HepG2 (cell line): ENCODE results near the gene GYG1. TPM values are rescaled to one million over a fixed set of nuclear protein-coding genes. Genes with fewer than 3 reads are reported as not detected.

Experiments
- ATAC-seq: fragments of 200-7000 bp; cut with Tn5 transposase; 3 replicates; pipeline ENCODE4 v1.9.1; 2020; ENCODE audit warnings: mild to moderate bottlenecking, moderate library complexity
- BruUV-seq: library from RNA; stranded (reverse); fragments of 400-500 nt; replicated peaks from 2 replicates; lab custom pipeline; 2021; lab: Mats Ljungman, UMichigan
- CTCF ChIA-PET: fragments of 300-600 bp; formaldehyde crosslinking; extraction: SDS; loops from one replicate; lab custom pipeline; 2021; ENCODE audit warnings: low total read pairs, inconsistent platforms, low intra/inter-chr PET ratio; lab: Yijun Ruan, JAX
- POLR2A ChIA-PET: fragments of 350-600 bp; sonication (Branson Sonifier 250); formaldehyde crosslinking; loops from one replicate; lab custom pipeline; 2020; ENCODE audit warnings: antibody characterized with exemption, inconsistent platforms; lab: Yijun Ruan, JAX
- DNase-seq: peaks from one replicate; pipeline ENCODE4 v3.0.0-alpha.2; 2015; ENCODE audit warnings: low spot score
- FAIRE-seq: peaks from 3 replicates; lab custom pipeline; 2011; peaks lifted over from hg19 to GRCh38; lab: Jason Lieb, UNC
- H2AFZ ChIP-seq: one replicate; pipeline ENCODE4 v1.6.1; 2011; ENCODE audit warnings: low read length, inconsistent platforms
- H3K27ac ChIP-seq: fragments of 300-600 bp; 3 replicates; pipeline ENCODE4 v1.8.0; 2011; ENCODE audit warnings: mixed run types, mild to moderate bottlenecking, mixed read lengths, low read length, inconsistent platforms; ENCODE audit not compliant: insufficient read depth; ENCODE audit errors: extremely low read length
- H3K27me3 ChIP-seq, 2 experiments: fragments of 200-600 bp in 1 of 2; 2 replicates in 1 of 2; 3 replicates in 1 of 2; pipeline versions ENCODE4 v1.6.0 to v1.8.0; 2011; ENCODE audit warnings: low read length in 2 of 2, mild to moderate bottlenecking in 2 of 2, moderate library complexity in 2 of 2, inconsistent platforms in 1 of 2; ENCODE audit not compliant: insufficient read depth in 2 of 2, control insufficient read depth in 1 of 2
- H3K36me3 ChIP-seq, 2 experiments: fragments of 200-600 bp in 1 of 2; replicated peaks in 1 of 2; 2 replicates in 1 of 2; 3 replicates in 1 of 2; pipeline versions ENCODE4 v1.5.1 to v1.8.0; 2011; ENCODE audit warnings: low read length in 2 of 2, inconsistent platforms in 1 of 2; ENCODE audit not compliant: insufficient read depth in 2 of 2, control insufficient read depth in 1 of 2
- H3K4me1 ChIP-seq: 2 replicates; pipeline ENCODE4 v1.5.1; 2012; ENCODE audit warnings: low read length, inconsistent platforms; ENCODE audit not compliant: insufficient read depth
- H3K4me2 ChIP-seq: 2 replicates; pipeline ENCODE4 v1.6.0; 2011; ENCODE audit warnings: low read depth, low read length, inconsistent platforms
- H3K4me3 ChIP-seq, 3 experiments: fragments of 200-600 bp in 1 of 3; sonication (generic), shearing (Covaris generic) in 1 of 3; replicated peaks in 1 of 3; 2 replicates each; pipeline ENCODE4 v1.5.1; 2011 to 2016; ENCODE audit warnings: low read length in 3 of 3, inconsistent platforms in 2 of 3, low read depth in 2 of 3, mild to moderate bottlenecking in 2 of 3, control low read depth in 1 of 3, mixed read lengths in 1 of 3; ENCODE audit not compliant: insufficient read depth in 1 of 3
- H3K79me2 ChIP-seq: one replicate; pipeline ENCODE4 v1.6.1; 2011; ENCODE audit warnings: low read length, inconsistent platforms; ENCODE audit not compliant: insufficient read depth
- H3K9ac ChIP-seq: 2 replicates; pipeline ENCODE4 v1.6.0; 2011; ENCODE audit warnings: mild to moderate bottlenecking, low read depth, low read length, inconsistent platforms; ENCODE audit not compliant: insufficient read depth
- H3K9me3 ChIP-seq: 2 replicates; pipeline ENCODE4 v1.5.1; 2012; ENCODE audit warnings: mild to moderate bottlenecking, low read length
- H4K20me1 ChIP-seq: 2 replicates; pipeline ENCODE4 v1.6.0; 2011; ENCODE audit warnings: inconsistent platforms, mild to moderate bottlenecking, low read length, moderate library complexity; ENCODE audit not compliant: insufficient read depth
- BORCS8-MEF2B ChIP-seq: sonication (generic); formaldehyde crosslinking; IDR thresholded peaks from 2 replicates; pipeline ENCODE4 v1.8.0; 2022; ENCODE audit warnings: mild to moderate bottlenecking, missing genetic modification reagents
- BRCA1 ChIP-seq: sonication (generic); formaldehyde crosslinking; IDR thresholded peaks from 2 replicates; pipeline ENCODE4 v1.4.0; 2020; ENCODE audit warnings: missing genetic modification reagents
- ETV6 ChIP-seq: sonication (generic); formaldehyde crosslinking; conservative IDR thresholded peaks from 2 replicates; pipeline ENCODE4 v1.4.0; 2020; ENCODE audit warnings: missing genetic modification reagents
- KLF12 ChIP-seq: sonication (generic); formaldehyde crosslinking; IDR thresholded peaks from 2 replicates; pipeline ENCODE4 v1.4.0; 2020; ENCODE audit warnings: missing genetic modification reagents, borderline replicate concordance
- KLF16 ChIP-seq, 2 experiments: sonication (generic) in 1 of 2; formaldehyde crosslinking in 1 of 2; IDR thresholded peaks; 2 replicates each; pipeline versions ENCODE4 v1.6.1 to v1.8.0; 2016 to 2023; ENCODE audit warnings: missing genetic modification reagents in 2 of 2, missing compliant biosample characterization in 1 of 2
- POLR2AphosphoS5 ChIP-seq: IDR thresholded peaks from 2 replicates; pipeline ENCODE4 v1.6.1; 2012; ENCODE audit warnings: low read depth, low read length
- RBM39 ChIP-seq: fragments of 200-400 bp; formaldehyde crosslinking; IDR thresholded peaks from one replicate; pipeline ENCODE4 v1.6.1; 2018; ENCODE audit warnings: antibody characterized with exemption, mild to moderate bottlenecking, low read depth, low read length; ENCODE audit not compliant: poor library complexity, severe bottlenecking
- TBX3 ChIP-seq: fragments of 450-650 bp; IDR thresholded peaks from 2 replicates; pipeline ENCODE4 v1.6.1; 2017; ENCODE audit warnings: antibody characterized with exemption, mild to moderate bottlenecking, inconsistent platforms, borderline replicate concordance
- ZNF20 ChIP-seq: sonication (generic); formaldehyde crosslinking; IDR thresholded peaks from 2 replicates; pipeline ENCODE4 v1.4.0; 2020; ENCODE audit warnings: mild to moderate bottlenecking, moderate library complexity, missing genetic modification reagents
- WGBS: methylation state at CpG from one replicate; pipeline ENCODE4 v1.1.6; 2017; ENCODE audit warnings: low lambda C conversion rate; 5-methylcytosine and 5-hydroxymethylcytosine counted together
- in situ Hi-C: cut with HindIII; loops from 2 replicates; pipeline ENCODE4 v1.10.0; 2017; ENCODE audit warnings: low pct_unique_long_range_greater_than_20kb; ENCODE audit not compliant: extremely low pct_ligation_motif_present
- intact Hi-C: fragments of 100-400 bp; cut with micrococcal nuclease; formaldehyde crosslinking; loops from one replicate; pipeline ENCODE4 v1.10.0; 2022; ENCODE audit not compliant: unreplicated experiment
- polyA plus RNA-seq, 8 experiments: library from polyadenylated mRNA; depleted of rRNA in 3 of 8; stranded (reverse) in 7 of 8; unstranded in 1 of 8; fragments of >200 nt; fragmentation: Illumina TruSeq in 4 of 8; extraction: Trizol in 4 of 8; gene quantifications; 2 replicates each; pipeline versions ENCODE4 v1.2.1 to v1.2.3, GENCODE V29; 2011 to 2016; ENCODE audit warnings: low read depth in 4 of 8, missing spikeins in 1 of 8, mixed read lengths in 1 of 8; ENCODE audit not compliant: insufficient read depth in 1 of 8
- total RNA-seq, 5 experiments: library from RNA; depleted of rRNA; stranded (reverse); fragments of >200 nt; fragmentation: Illumina TruSeq; extraction: Trizol; gene quantifications; 2 replicates each; pipeline ENCODE4 v1.2.3, GENCODE V29; 2016; ENCODE audit warnings: low read depth in 1 of 5
- TF ChIP-seq, protein P1 (sequence below): sonication (generic); formaldehyde crosslinking; IDR thresholded peaks from 2 replicates; pipeline ENCODE4 v1.8.1; 2023; ENCODE audit warnings: mild to moderate bottlenecking, moderate library complexity, missing genetic modification reagents
- TF ChIP-seq, protein P2 (sequence below), 2 experiments: fragments of 450-650 bp in 1 of 2; sonication (generic) in 1 of 2; formaldehyde crosslinking; IDR thresholded peaks; 2 replicates each; pipeline versions ENCODE4 v1.5.0 to v1.8.0; 2020 to 2022; ENCODE audit warnings: mild to moderate bottlenecking in 1 of 2, missing genetic modification reagents in 1 of 2
- TF ChIP-seq, protein P3 (sequence below): sonication (generic); formaldehyde crosslinking; IDR thresholded peaks from 2 replicates; pipeline ENCODE4 v1.4.0; 2020; ENCODE audit warnings: missing genetic modification reagents

The GYG1 gene
- total and polyA plus RNA-seq, 2 of the 13 experiments (the other 11 are each of a cell fraction or from before 2014, with no cell fraction given), result 15.7 to 28.1 TPM

DNA sequence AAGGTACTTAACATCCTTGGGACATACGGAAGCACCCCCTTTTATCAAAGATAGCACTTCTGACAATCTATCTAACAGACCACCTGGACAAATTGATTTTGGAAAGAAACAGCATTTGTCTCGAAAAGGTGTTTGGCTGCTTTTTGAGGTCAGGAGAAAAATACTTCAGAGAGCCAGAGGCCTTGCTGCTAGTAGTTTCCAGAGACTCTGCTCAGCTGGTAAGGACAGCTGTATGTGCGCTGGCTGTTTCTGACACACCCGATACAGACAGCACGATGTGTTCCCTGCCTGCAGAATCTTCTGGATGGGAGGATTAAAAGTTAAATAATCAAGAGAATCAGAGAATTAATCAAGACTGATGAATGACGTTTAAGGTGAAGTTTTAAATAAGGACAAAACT lies 15.6 kb upstream of the GYG1 start:
- Histone ChIP-seq H3K27me3 (no peaks in the 10 kb centered on the region), H3K4me3 (peak overlapping the region in 1 of 3 experiments; percentile 23; a peak in 1 of 6 replicates), H3K4me2 (peak overlapping the region; percentile 57), H3K9me3 (no peaks in the 10 kb centered on the region), H3K4me1 (peaks cover 10% of the 10 kb centered on the region; the same call in 1 of the 2 replicates), H3K9ac (no peak overlapping the region), H3K36me3 (no peaks in the 10 kb centered on the region), H2AFZ (no peak overlapping the region), H3K27ac (no peak overlapping the region), H4K20me1 (no peaks in the 10 kb centered on the region), H3K79me2 (no peaks in the 10 kb centered on the region)
- DNase-seq, result no peak
- in situ Hi-C loops (no loop called here), intact Hi-C loops (no loop called here)
- CTCF ChIA-PET, result no interaction called here
- 30% methylated on average over 6 of the region's 6 CpGs for WGBS
- ATAC-seq, result peak; percentile 54
- POLR2A ChIA-PET, result no interaction called here
- no peak for FAIRE-seq
- BruUV-seq, result no TSS peak
- TF ChIP-seq BRCA1 (CRISPR knock-in tag) (no peak), BORCS8-MEF2B (CRISPR knock-in tag) (no peak), ZNF20 (no peak), KLF12 (CRISPR knock-in tag) (no peak), KLF16 (CRISPR knock-in tag; IDR thresholded peaks at IDR 0.05) (no peak), POLR2AphosphoS5 (no peak), ETV6 (CRISPR knock-in tag) (no peak), TBX3 (no peak), RBM39 (no peak)
- TF ChIP-seq, protein P1, sequence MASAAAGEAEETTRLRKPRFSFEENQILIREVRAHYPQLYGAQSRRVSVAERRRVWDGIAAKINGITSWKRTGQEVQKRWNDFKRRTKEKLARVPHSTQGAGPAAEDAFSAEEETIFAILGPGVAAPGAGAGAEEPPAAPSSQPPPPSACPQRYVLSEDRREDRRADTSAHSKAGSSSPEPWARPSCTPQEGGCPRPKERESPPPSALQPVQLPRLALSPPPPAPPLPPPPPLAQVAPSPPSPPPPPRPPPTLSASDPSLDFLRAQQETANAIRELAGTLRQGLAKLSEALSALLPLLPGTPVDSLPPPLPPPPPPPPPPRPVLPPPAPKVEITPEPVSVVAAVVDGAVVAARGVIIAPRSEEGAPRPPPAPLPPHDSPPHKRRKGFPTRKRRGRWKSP (CRISPR knock-in tag), result no peak
- TF ChIP-seq, protein P2, sequence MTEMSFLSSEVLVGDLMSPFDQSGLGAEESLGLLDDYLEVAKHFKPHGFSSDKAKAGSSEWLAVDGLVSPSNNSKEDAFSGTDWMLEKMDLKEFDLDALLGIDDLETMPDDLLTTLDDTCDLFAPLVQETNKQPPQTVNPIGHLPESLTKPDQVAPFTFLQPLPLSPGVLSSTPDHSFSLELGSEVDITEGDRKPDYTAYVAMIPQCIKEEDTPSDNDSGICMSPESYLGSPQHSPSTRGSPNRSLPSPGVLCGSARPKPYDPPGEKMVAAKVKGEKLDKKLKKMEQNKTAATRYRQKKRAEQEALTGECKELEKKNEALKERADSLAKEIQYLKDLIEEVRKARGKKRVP (CRISPR knock-in tag; IDR thresholded peaks at IDR 0.05), result no peak
- TF ChIP-seq, protein P3, sequence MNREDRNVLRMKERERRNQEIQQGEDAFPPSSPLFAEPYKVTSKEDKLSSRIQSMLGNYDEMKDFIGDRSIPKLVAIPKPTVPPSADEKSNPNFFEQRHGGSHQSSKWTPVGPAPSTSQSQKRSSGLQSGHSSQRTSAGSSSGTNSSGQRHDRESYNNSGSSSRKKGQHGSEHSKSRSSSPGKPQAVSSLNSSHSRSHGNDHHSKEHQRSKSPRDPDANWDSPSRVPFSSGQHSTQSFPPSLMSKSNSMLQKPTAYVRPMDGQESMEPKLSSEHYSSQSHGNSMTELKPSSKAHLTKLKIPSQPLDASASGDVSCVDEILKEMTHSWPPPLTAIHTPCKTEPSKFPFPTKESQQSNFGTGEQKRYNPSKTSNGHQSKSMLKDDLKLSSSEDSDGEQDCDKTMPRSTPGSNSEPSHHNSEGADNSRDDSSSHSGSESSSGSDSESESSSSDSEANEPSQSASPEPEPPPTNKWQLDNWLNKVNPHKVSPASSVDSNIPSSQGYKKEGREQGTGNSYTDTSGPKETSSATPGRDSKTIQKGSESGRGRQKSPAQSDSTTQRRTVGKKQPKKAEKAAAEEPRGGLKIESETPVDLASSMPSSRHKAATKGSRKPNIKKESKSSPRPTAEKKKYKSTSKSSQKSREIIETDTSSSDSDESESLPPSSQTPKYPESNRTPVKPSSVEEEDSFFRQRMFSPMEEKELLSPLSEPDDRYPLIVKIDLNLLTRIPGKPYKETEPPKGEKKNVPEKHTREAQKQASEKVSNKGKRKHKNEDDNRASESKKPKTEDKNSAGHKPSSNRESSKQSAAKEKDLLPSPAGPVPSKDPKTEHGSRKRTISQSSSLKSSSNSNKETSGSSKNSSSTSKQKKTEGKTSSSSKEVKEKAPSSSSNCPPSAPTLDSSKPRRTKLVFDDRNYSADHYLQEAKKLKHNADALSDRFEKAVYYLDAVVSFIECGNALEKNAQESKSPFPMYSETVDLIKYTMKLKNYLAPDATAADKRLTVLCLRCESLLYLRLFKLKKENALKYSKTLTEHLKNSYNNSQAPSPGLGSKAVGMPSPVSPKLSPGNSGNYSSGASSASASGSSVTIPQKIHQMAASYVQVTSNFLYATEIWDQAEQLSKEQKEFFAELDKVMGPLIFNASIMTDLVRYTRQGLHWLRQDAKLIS (CRISPR knock-in tag), result no peak
